ENCODE results near the gene ABCG1.

ABCG1 gene

DNA sequence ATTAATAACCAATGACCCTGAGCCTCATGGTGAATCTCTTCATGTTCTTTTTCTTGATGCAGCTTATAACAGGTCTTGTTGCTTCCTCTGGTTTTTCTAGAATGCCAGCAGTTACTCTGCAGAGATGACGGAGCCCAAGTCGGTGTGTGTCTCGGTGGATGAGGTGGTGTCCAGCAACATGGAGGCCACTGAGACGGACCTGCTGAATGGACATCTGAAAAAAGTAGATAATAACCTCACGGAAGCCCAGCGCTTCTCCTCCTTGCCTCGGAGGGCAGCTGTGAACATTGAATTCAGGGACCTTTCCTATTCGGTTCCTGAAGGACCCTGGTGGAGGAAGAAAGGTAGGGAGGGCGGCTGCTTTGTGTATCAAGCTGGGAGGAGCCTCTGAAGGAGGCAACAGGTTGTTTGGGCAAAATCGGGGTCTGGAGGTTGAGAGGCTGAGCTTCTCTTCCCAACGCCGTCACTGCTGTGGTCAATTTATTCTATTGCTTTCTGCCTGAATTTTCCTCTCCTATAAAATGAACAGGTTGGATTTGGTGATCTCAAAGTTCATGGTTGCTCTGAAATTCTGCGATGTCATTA is 6.7 kb downstream of the ABCG1 start:
- no peaks in the 10 kb centered on the region for H3K4me1 ChIP-seq
- no peaks in the 10 kb centered on the region for H3K36me3 ChIP-seq (ENCODE audit: control insufficient read depth, insufficient read depth, low read length)
- H3K27me3 ChIP-seq (ENCODE audit: control insufficient read depth, insufficient read depth, low read length) = no peaks in the 10 kb centered on the region
- no peak overlapping the region for H3K27ac ChIP-seq
- no peak overlapping the region for H2AFZ ChIP-seq
- H3K9ac ChIP-seq = no peak overlapping the region
- H3K4me2 ChIP-seq (ENCODE audit: low read length) = no peak overlapping the region
- no peaks in the 10 kb centered on the region for H3K9me3 ChIP-seq (ENCODE audit: control insufficient read depth, low read length)
- H3K79me2 ChIP-seq = peaks cover 4% of the 10 kb centered on the region
- no peak overlapping the region for H3K4me3 ChIP-seq (ENCODE audit: low read depth, low read length)
- TF ChIP-seq, protein P1, sequence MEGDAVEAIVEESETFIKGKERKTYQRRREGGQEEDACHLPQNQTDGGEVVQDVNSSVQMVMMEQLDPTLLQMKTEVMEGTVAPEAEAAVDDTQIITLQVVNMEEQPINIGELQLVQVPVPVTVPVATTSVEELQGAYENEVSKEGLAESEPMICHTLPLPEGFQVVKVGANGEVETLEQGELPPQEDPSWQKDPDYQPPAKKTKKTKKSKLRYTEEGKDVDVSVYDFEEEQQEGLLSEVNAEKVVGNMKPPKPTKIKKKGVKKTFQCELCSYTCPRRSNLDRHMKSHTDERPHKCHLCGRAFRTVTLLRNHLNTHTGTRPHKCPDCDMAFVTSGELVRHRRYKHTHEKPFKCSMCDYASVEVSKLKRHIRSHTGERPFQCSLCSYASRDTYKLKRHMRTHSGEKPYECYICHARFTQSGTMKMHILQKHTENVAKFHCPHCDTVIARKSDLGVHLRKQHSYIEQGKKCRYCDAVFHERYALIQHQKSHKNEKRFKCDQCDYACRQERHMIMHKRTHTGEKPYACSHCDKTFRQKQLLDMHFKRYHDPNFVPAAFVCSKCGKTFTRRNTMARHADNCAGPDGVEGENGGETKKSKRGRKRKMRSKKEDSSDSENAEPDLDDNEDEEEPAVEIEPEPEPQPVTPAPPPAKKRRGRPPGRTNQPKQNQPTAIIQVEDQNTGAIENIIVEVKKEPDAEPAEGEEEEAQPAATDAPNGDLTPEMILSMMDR (IDR thresholded peaks at IDR 0.05) = no peak

DNA sequence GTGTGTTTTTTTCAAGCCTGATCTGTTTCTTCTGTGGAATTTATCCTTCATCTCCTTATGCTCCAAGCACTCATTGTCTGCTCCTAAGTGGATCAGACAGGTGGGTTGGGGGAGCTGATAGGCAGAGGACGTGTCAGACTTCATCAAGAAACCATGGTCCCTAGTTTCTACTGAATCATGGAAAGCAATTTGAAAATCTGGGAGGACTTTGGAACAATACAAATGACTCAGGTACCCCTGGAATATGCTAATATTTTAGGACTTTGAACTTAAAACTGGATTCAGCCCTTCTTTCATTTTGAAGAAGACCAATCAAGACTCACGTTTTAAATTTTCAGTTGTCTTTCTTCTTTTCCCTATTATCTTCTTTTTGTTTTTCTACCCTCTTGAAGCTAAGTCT is 7.7 kb downstream of the ABCG1 start:
- H2AFZ ChIP-seq = no peak overlapping the region
- no peaks in the 10 kb centered on the region for H3K9me3 ChIP-seq (ENCODE audit: control insufficient read depth, low read length)
- H3K4me2 ChIP-seq (ENCODE audit: low read length) = no peak overlapping the region
- no peaks in the 10 kb centered on the region for H3K27me3 ChIP-seq (ENCODE audit: control insufficient read depth, insufficient read depth, low read length)
- TF ChIP-seq, protein P1 (IDR thresholded peaks at IDR 0.05) = no peak
- no peaks in the 10 kb centered on the region for H3K4me1 ChIP-seq
- H3K79me2 ChIP-seq = peaks cover 4% of the 10 kb centered on the region
- no peaks in the 10 kb centered on the region for H3K36me3 ChIP-seq (ENCODE audit: control insufficient read depth, insufficient read depth, low read length)
- H3K4me3 ChIP-seq (ENCODE audit: low read depth, low read length) = no peak overlapping the region
- no peak overlapping the region for H3K9ac ChIP-seq
- no peak overlapping the region for H3K27ac ChIP-seq

DNA sequence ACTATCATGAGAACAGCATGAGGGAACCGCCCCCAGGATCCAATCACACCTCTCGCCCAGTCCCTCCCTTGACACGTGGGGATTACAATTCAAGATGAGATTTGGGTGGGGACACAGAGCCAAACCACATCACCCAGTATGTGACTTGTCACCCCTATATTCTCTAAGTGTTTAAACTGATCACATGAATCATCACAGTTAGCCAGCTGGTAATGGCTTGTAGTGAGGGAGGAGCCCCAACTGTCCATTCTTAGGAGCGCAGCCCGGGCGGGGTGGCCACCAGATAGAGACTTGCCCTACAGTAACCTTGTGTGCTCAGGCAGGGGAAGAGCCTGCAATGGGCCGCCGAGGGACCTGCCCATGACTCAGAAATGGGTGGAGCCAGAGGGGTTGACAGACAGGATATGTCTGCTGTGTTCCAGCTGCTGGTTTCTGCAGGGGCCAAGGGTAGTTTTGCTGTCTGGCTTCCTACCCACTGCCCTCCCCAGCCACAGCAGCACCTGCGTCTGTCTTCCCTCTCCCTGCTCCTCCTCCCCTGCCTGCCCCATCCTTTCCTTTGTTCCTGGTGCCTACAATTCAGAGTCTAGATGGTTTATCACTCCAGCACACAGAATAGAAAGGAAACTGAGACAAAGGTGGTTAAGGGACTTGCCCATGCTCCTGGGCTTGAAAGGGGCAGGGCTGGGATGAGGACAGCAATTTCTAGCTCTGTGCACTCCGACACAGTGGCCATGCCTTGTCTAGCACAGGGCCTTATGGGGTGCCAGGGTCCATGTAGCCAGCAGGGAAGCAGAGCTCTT is 9.2 kb downstream of the ABCG1 start:
- Histone ChIP-seq H3K27ac (no peak overlapping the region), H3K9me3 (ENCODE audit: control insufficient read depth, low read length) (no peaks in the 10 kb centered on the region), H3K36me3 (ENCODE audit: control insufficient read depth, insufficient read depth, low read length) (no peaks in the 10 kb centered on the region), H3K4me3 (ENCODE audit: low read depth, low read length) (no peak overlapping the region), H3K79me2 (peaks cover 4% of the 10 kb centered on the region), H2AFZ (no peak overlapping the region), H3K27me3 (ENCODE audit: control insufficient read depth, insufficient read depth, low read length) (no peaks in the 10 kb centered on the region), H3K9ac (no peak overlapping the region), H3K4me2 (ENCODE audit: low read length) (no peak overlapping the region), H3K4me1 (peaks cover 9% of the 10 kb centered on the region)
- TF ChIP-seq, protein P1 (IDR thresholded peaks at IDR 0.05) = no peak

DNA sequence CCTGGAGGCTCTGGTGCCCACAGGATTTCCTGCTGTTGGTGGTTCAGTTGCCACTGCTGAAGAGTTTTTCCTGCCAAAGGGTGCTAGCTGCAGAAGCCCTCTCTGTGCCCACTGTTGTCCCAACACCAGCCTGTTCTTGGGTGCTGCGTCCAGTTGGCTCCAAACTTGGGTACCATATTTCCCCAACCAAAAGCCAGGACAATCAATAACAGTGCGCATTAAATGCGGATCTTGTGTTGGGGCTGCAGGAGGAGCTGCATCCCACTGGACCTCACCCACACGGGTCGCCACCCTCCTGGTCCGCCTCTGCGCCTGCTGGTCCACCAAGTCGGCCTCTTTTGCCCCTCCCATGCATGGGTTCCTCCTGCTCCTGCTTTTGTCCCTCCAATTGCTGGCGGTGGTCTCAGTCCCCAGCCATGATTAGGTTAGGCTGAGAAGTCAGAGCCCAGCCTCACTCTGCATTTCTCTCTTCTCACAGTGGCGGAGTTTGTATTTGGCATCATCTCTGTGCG is 9.8 kb downstream of the ABCG1 start:
- H3K9ac ChIP-seq = no peak overlapping the region
- peaks cover 15% of the 10 kb centered on the region for H3K4me1 ChIP-seq
- H3K79me2 ChIP-seq = peaks cover 4% of the 10 kb centered on the region
- no peak overlapping the region for H2AFZ ChIP-seq
- no peaks in the 10 kb centered on the region for H3K27me3 ChIP-seq (ENCODE audit: control insufficient read depth, insufficient read depth, low read length)
- no peak overlapping the region for H3K4me2 ChIP-seq (ENCODE audit: low read length)
- TF ChIP-seq, protein P1 (IDR thresholded peaks at IDR 0.05) = no peak
- H3K9me3 ChIP-seq (ENCODE audit: control insufficient read depth, low read length) = no peaks in the 10 kb centered on the region
- H3K4me3 ChIP-seq (ENCODE audit: low read depth, low read length) = no peak overlapping the region
- H3K36me3 ChIP-seq (ENCODE audit: control insufficient read depth, insufficient read depth, low read length) = no peaks in the 10 kb centered on the region
- no peak overlapping the region for H3K27ac ChIP-seq

All from parathyroid adenoma (tissue), 2 donors.